GM12873 (cell line): Measurements from ENCODE around the gene NBEA.

Experiments
- TF ChIP-seq, protein P1 (sequence below): IDR thresholded peaks from 2 replicates; pipeline ENCODE4 v1.5.1; 2012; ENCODE audit warnings: low read depth, mild to moderate bottlenecking, moderate library complexity, low read length, control low read depth; ENCODE audit not compliant: insufficient read depth; ENCODE audit errors: missing control alignments

Gene NBEA

DNA sequence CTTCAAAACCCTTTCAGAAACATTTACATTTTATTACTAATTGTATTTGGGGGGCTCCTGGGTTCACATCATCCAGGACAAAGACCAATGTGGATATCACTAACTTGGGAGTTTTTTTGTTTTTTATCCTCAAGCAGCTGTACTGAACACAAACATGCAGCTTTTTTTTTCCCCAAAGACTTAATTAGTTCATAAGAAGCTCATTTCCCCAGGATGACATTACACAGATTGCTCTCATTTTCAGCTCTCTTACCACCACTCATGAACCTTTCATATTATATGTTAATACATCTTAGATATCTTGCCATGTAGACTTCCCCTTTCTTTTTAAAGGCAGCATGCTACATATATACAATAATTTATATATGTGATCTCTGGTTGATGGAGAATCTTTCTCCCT is 653.1 kb downstream of the NBEA start:
- TF ChIP-seq, protein P1, sequence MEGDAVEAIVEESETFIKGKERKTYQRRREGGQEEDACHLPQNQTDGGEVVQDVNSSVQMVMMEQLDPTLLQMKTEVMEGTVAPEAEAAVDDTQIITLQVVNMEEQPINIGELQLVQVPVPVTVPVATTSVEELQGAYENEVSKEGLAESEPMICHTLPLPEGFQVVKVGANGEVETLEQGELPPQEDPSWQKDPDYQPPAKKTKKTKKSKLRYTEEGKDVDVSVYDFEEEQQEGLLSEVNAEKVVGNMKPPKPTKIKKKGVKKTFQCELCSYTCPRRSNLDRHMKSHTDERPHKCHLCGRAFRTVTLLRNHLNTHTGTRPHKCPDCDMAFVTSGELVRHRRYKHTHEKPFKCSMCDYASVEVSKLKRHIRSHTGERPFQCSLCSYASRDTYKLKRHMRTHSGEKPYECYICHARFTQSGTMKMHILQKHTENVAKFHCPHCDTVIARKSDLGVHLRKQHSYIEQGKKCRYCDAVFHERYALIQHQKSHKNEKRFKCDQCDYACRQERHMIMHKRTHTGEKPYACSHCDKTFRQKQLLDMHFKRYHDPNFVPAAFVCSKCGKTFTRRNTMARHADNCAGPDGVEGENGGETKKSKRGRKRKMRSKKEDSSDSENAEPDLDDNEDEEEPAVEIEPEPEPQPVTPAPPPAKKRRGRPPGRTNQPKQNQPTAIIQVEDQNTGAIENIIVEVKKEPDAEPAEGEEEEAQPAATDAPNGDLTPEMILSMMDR, result no peak

DNA sequence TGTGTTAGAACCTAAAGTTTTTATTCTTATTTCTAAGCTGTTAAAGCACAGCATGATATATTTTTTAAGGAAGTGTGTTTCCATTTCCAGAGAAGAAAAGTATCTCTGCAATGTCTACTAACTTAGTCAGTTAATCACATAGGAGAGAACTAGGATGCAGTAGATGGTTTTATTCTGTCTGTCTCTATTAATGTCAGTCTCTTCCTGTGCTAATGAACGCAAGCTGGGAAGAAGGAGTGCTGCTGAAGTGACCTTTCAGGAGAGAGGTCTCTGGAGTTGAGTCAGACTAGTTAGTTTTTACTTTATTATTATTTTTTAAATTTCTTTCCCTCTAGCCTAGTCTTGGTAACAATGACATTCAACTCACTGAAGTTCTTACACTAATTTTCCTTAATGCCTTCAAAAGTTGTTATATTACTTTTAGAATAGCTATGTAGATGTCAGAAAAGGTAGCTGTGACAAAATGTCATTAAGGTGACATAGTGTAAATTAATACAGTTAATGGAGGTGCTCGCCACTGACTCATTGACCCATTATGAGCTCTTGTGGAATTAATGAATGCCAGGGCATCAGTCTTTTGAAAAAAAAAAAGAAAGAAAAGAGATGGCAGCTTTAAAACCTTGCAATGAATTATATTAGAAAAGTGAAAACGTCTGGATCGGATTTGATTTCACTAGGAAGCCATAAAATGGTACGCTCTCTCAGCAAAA is 654.4 kb downstream of the NBEA start:
- TF ChIP-seq, protein P1, result no peak

DNA sequence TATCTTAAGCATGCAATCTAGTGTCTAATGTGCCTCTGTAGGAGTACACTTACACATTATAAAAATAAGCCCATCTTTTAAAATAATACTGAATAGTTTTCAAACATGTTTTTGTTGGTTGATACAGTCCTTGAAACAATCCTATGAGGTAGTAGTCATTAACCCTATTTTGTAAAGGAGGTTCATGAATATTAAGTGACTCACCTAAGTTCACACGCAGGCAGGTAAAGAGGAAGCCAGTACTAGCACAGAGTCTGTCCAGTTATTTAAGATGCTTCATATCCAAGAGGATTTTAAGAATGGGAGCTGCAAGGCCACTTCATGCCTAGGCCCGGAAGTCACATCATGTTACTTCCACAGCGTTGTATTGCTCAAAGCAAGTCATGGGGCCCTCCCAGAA is 655.4 kb downstream of the NBEA start:
- TF ChIP-seq, protein P1, result no peak

DNA sequence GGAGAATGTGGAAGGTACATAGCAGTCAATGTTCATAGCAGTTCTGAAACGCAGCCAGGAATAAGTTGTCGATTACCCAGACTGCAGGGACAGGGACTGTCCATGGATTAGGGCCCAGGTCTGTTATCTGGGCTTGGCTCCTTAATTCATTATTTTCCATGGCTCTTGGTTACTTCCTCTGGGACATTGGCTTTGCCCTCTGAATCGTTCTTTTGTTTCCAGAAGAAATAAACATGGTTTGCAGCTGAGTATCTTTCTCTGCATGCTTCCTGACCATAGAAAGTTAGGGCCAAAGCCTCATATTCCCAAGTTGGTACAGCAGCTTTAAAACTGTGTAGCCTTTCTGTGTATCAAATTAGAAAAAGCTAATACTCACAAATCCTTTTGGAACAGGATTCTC is 656.2 kb downstream of the NBEA start:
- TF ChIP-seq, protein P1, result no peak

DNA sequence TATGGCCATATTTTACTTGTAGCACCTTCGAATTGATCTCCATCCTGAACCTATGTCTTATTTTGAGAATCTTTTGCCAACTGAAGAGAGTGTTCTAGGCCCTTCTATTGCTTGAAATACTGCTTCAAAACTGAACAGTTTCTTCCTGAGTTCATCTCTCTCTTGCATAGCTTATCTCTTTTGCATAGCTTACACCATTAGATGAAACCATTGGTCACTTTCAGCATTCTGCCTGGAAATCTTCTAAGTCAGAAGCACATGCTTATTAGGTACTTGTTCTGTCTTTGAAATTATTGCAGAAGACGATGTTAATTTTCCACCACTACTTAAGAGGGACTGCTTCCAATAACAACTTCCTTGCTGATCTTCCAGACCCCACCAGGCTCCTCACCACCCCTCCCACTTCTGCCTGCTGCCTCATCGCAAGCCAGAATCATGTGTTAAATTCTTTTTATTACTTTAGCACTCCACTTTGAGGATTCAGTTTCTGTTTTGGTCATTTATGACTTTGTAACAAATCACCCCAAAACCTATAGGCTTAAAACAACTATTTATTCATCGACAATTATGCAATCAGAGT is 656.8 kb downstream of the NBEA start:
- TF ChIP-seq, protein P1, result no peak

DNA sequence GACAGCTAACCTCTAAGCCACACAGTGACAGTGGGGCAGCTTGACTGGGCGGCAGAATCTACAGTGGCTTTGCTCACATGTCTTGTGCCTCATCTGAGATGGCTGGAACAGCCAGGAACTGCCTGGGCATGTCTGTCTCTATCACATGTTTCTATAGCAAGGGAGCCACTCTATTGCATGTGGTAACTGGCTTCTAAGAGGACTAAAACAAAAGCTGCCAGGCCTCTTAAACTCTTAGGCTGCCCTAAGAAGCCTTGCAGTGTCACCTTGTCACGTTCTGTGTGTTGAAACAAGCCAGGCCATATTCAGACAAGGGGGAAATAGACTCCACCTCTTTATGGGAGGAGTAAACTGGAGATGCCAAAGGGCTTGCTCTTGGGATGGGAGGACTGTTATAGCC is 657.3 kb downstream of the NBEA start:
- TF ChIP-seq, protein P1, result no peak

DNA sequence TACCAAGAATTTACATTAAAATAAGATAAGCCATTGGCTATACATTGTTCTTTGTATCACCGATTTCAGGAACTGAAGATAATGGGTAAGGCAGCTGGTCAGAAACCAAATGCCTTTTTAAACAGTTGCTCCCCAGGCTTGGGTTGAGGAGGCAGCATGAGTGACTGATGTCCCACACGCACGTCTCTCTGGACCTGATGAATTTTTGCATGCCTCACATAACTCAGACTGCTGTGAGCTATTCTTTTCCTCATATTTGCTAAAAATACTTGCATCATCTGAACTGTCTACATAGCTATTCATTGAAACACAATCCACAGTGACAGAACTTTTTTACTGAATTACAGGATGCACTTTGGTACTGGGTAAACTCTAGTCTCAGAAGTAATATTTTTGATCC is 658.1 kb downstream of the NBEA start:
- TF ChIP-seq, protein P1, result no peak
